Fibroblast of peridontal ligament (primary cell): Measurements from ENCODE around the gene CALCOCO1.
"Not testable (repeated sequence)": the region's sequence is repeated elsewhere in the genome, so short reads cannot be mapped to it uniquely, and the experiment has no call there.

Source experiments
- DNase-seq: peaks from one replicate; pipeline ENCODE4 v3.0.0-alpha.2; 2010; ENCODE audit errors: extremely low read depth

The CALCOCO1 gene

DNA sequence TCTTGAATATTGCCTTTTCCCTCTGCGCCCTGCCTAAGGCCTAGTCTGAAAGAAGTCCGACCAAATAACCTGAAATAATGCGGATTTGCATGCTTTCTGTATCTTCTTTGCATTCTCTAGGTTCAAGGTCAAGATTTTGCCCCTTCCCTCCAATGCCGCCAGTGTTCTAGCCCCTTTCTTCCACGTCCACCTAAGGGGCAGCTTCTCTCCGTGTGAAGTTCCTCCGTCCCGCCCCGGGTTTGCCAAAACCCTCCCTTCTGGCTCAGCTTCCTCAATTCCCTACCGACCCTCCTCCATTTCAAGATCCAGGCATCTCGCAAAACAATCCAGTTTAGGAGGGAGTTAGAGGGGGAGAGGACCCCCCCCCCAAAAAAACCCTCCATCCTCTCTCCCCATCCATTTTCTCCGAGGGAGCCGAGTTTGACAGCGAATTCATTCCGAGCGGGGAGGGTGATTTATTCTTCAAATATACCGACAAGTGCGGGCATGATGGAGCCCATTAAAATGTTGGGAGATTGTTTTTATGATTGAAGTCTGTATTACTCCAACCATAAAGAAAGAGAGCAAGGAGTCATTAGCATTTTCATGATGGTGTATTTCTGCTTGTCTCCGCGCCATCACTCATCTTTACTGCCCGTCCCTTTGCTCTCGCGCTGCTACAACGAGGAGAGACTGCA is 30.5 kb downstream of the CALCOCO1 start:
- no peak for DNase-seq

- DNase-seq = peak; percentile 71
These were observed 31.0 kb downstream of the CALCOCO1 start for GRCh38 chr12:53696285-53696654.

DNA sequence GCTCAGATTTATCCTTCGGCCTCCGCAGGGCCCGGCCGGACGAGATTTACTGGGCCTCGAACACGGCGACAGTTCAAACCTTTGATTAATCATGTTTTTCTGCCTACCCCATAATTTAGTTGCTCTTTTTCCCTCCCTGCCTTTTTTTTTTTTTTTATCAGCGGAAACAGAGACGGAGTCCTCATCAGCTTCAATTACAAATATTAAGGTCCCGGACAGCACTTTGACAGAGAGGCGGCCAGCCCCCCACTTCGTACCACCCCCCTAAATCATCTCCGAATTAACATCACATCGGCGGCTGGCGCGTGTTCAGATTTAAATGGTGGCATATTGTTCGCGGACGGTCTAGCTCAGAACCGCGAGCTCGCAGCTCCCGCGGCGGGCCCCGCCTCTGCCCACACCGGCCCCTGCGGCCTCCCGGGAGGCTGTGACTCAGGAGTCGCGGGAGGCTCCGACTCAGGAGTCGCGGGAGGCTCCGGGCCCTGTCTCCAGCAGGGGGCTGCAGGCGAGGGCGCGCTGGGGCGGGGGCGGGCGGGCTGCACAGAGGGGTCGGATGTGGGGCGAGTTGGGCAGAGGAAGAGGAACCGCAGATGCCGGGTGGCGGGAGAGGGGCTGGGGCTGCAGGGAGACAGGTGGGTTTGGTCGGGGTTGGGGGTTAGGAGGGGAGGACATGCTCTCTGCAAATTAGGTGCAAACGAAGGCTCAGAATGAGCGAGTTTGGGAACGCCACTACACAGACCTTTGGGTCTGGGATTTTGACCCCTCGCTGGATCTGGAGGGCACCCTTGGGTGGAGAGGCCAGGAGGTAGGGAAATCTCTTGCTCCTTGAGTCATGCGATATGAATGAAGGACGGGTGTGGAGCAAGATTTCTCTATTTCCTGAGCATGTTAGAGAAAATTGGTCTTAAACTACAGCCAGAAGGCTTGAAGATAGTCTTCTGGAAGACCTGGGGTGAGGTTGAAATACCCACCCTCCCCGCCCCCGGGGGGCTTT is 31.8 kb downstream of the CALCOCO1 start:
- peak; percentile 56 for DNase-seq

- no peak for DNase-seq
These were observed 32.5 kb downstream of the CALCOCO1 start for GRCh38 chr12:53694756-53695151.

- DNase-seq = no peak
These were observed 39.1 kb downstream of the CALCOCO1 start for GRCh38 chr12:53688134-53688533.

GRCh38 chr12:53686436-53686835 is 40.8 kb downstream of the CALCOCO1 start:
- no peak for DNase-seq

- DNase-seq = no peak
These were observed 42.5 kb downstream of the CALCOCO1 start for GRCh38 chr12:53684654-53685220.

DNA sequence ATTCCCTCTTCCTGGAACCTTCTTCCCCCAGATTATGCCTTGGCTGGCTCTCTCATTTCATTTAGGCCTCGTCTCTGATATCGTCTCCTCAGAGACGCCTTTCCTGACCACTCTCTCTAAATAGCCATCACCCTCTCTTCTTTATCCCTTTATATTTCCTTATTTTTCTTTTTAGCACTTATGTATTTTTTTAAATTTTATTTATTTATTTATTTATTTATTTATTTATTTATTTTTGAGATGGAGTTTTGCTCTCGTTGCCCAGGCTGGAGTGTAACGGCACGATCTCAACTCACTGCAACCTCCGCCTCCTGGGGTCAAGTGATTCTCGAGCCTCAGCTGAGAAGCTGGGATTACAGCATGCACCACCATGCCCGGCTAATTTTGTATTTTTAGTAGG is 43.3 kb downstream of the CALCOCO1 start:
- no peak for DNase-seq

DNA sequence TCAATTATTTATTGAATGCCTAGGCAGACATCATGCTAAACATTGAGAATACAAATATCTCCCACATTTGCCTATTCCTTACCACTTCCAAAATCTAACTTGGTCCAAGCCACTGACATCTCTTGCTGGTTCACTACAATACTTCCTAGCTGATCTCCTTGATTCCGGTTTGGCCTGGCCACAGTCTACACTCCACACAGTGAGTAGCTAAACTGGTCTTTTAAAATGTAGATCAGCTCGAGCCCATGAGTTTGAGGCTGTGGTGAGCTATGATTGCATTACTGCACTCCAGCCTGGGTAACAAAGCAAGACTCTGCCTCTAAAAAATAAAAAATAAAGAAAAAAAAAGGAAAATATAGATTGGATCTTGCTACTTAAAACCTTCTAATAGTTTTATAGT is 43.8 kb downstream of the CALCOCO1 start:
- DNase-seq = no peak

DNA sequence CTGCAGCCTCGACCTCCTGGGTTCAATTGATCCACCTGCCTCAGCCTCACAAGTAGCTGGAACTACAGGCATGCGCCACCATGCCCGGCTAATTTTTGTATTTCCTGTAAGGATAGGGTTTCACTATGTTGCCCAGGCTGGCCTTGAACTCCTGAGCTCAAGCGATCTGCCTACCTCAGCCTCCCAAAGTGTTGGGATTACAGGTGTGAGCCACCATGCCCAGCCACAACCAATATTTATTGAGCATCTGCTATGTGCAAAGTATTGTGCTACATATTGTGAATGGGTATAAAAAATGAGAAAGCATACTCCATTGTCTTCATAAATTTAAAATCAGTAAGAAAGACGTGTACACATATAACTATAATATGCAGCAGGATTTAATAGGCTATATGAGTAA is 47.2 kb downstream of the CALCOCO1 start:
- not testable (repeated sequence) for DNase-seq

GRCh38 chr12:53677800-53678148 is 49.5 kb downstream of the CALCOCO1 start:
- DNase-seq = peak; percentile 23

- DNase-seq = peak; percentile 47
These were observed 50.0 kb downstream of the CALCOCO1 start for GRCh38 chr12:53677016-53677799.

DNA sequence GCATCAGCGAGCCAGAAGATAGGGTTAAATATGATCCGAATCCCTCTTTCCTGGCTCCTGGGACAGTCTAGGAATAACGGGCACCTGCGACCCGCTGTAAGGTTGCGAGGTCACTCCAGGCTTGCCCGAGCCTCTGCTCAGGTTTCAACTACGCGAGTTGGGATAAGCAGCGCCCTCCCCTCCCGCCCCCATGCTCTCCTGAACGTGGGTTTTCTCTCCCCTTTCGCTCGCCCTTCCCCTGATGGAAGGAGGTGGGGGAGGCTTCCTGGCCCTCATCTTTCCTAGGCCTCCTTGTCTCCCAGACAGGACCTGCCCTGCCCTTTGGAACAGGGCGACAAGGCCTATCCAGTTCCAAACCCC is 50.6 kb downstream of the CALCOCO1 start:
- no peak for DNase-seq

DNA sequence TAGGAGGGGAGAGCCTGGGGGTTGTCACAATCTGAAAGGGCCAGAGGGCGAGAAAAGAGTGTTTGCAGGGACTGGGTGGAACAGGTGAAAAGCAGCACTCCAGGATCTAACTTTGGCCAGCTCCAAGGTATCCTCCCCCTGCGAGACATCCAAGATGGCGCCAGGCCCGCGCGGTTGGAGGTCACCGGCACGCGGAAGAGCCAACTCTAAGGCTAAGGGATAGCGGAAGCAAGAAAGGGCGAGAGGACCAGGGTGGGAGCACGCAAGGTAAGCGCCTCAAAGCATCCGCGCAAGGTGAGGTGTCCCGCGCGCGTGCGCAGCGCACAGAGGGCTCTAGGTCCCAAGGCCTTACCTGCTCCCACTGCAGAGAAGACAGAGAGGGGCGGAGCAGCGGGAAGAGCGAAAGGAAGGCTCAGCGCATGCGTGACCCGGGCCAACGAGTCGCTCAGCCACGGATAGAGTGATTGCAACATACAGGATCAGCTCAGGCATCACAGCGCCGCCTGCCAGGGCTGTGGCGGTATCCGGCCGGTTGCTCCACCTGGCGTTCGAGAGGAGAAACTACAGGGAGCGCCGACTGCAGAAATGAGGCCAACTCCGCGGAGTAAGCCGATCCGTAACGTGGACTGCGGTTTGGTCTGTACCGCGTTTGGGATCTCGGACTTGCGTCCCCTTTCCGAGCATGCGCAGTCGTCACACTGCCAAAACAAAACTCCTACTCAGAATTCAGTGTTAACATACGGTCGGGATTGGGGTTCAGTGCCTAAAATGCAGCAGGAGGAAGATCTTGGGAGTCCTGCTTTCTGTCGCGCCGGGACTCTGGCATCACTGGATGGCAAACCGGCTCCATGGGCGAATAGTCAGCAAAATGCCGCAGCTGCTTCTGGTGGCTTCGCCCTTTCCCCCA is 51.3 kb downstream of the CALCOCO1 start, which contains the start of gene ATP5MC2:
ATP5MC2 (minus strand) TSS at position 383 of the 907 bp plus-strand sequence. CDS start 3,469 bp downstream, outside the sequence.
- DNase-seq = peak; percentile 99

- DNase-seq = no peak
These were observed 52.1 kb downstream of the CALCOCO1 start for GRCh38 chr12:53674977-53675700.

DNA sequence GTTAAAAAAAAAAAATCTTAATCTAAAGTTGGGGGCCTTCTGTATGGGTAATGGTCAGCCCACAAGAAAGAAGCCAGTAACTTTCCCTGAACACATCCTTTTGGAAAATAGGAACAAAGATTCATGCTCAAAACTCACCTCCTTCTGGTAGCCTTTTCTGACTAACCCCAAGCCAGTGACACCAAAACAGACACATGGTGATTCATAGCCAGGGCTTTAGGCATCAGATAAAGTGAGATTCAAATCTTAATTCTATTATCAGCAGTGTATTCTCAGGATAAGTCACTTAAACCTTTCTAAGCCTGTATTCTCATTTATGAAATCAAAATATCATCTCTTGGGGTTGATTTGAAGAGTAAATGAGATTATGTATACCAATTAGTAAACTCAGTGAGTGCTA is 56.3 kb downstream of the CALCOCO1 start:
- DNase-seq = no peak

- DNase-seq = no peak
These were observed 56.9 kb downstream of the CALCOCO1 start for GRCh38 chr12:53670308-53670707.

DNA sequence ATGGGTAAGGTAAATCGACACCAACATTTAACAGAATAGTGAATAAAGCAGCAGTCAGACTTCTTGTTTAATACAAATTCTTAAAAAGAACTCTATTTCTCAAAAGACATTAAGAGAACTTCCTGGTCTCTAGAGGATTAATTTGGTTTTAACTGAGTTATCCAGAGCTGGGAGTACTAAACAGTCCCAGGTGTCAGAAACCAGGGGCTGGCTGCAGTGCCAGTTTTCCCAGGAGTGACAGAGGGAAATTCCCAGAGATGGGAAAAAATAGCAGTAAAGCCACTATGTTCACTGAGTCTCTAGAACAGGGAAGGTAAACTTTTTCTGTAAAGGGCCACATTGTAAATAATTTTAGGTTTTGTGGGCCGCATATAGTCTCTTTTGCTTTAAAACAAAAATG is 60.2 kb downstream of the CALCOCO1 start:
- DNase-seq = peak; percentile 32

DNA sequence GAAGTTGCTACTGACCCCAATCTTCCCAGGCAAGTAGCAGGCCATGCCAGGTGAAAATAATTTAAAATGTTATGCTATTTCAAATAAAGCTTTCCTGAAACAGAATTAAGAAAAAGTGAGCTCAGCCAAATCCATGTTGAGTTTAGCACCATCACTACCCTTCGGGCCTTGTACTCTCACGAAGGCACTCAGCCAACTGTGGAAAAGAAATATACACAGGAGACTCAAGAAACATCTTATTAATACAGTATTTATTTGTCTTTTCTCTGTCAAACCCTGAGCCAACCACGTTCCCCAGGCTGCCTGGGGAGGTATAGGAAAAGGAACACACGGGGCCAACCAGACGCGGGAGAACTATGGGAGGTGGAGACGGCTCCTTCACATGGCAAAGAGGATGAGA is 62.3 kb downstream of the CALCOCO1 start:
- no peak for DNase-seq

DNA sequence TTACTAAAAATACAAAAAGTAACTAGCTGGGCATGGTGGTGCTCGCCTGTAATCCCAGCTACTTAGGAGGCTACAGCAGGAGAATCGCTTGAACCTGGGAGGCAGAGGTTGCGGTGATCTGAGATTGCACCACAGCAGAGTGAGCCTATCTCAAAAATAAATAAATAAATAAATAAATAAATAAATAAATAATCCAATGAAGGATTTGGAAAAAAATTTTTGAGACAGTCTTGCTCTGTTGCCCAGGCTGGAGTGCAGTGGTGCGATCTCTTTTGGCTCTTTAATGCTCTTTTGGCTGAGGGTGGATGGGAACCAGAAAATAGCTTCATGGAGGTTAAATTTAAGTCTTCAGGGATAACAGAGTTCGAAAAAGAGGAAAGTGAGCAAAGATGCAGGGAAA is 63.1 kb downstream of the CALCOCO1 start:
- DNase-seq = no peak
